Measurements from ENCODE around the gene SCP2.

DNA sequence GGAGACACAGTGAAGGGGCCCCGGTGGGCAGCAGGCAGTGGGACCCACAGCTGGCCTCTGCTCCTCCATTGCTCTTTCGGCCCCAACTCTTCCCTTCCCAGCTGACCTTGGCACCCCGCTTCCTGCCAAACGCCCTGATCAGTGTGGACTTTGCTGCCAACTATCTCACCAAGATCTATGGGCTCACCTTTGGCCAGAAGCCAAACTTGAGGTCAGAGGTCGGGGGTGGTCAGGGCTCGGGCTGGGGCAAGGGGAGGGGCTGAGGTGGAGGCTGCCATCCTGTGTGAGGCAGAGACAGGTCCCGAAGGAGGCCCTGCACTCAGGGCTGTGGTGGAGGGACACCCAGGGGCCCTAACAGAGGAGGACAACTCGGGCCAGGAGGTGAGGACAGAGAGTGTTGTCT, 148.7 kb downstream of the SCP2 start:
- TF ChIP-seq ZFP30 (CRISPR knock-in tag; IDR thresholded peaks at IDR 0.05) (no peak), RARB (CRISPR knock-in tag; IDR thresholded peaks at IDR 0.05) (no peak), ESRRG (CRISPR knock-in tag; IDR thresholded peaks at IDR 0.05) (no peak), ZFP3 (CRISPR knock-in tag; IDR thresholded peaks at IDR 0.05) (no peak), ARNTL (CRISPR knock-in tag; IDR thresholded peaks at IDR 0.05; ENCODE audit: borderline replicate concordance, low read depth) (no peak), PATZ1 (CRISPR knock-in tag; IDR thresholded peaks at IDR 0.05; ENCODE audit: borderline replicate concordance) (no peak), TSHZ2 (CRISPR knock-in tag; IDR thresholded peaks at IDR 0.05) (no peak), ZC3H10 (CRISPR knock-in tag; IDR thresholded peaks at IDR 0.05) (no peak), TOX (CRISPR knock-in tag; IDR thresholded peaks at IDR 0.05; ENCODE audit: borderline replicate concordance) (no peak), TCF4 (CRISPR knock-in tag; IDR thresholded peaks at IDR 0.05; ENCODE audit: borderline replicate concordance) (no peak), CSDC2 (CRISPR knock-in tag; IDR thresholded peaks at IDR 0.05) (no peak)
- TF ChIP-seq, protein P1, sequence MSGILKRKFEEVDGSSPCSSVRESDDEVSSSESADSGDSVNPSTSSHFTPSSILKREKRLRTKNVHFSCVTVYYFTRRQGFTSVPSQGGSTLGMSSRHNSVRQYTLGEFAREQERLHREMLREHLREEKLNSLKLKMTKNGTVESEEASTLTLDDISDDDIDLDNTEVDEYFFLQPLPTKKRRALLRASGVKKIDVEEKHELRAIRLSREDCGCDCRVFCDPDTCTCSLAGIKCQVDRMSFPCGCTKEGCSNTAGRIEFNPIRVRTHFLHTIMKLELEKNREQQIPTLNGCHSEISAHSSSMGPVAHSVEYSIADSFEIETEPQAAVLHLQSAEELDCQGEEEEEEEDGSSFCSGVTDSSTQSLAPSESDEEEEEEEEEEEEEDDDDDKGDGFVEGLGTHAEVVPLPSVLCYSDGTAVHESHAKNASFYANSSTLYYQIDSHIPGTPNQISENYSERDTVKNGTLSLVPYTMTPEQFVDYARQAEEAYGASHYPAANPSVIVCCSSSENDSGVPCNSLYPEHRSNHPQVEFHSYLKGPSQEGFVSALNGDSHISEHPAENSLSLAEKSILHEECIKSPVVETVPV (CRISPR knock-in tag; IDR thresholded peaks at IDR 0.05): no peak

Measured in SK-N-SH treated with all-trans-retinoic acid at 6 μM for 48 hours (cell line).